Activated T-helper 1 cell treated with anti-CD3 and anti-CD28 coated beads, Interleukin-12 subunit alpha, Interleukin-12 subunit beta, Interleukin-2, Interleukin-4 antibody, amounts not matched to agents 30 ng/mL and 10 ng/mL and 1 ng/mL, durations not matched to agents 14 hours and 24 hours and 36 hours (primary cell): ENCODE data around the gene IL36A. TPM values are rescaled to one million over a fixed set of nuclear protein-coding genes. Genes with fewer than 3 reads are reported as not detected.

Experiments
- DNase-seq: peaks from one replicate; pipeline ENCODE4 v3.0.0; 2021; ENCODE audit warnings: low spot score
- H3K27ac Mint-ChIP-seq: one replicate; pipeline ENCODE4 v1.8.0; 2021; ENCODE audit warnings: mild to moderate bottlenecking, mixed read lengths
- H3K27me3 Mint-ChIP-seq: one replicate; pipeline ENCODE4 v1.8.0; 2022; ENCODE audit warnings: mild to moderate bottlenecking, moderate library complexity, mixed read lengths; ENCODE audit not compliant: insufficient read depth
- H3K36me3 Mint-ChIP-seq: one replicate; pipeline ENCODE4 v1.8.0; 2021; ENCODE audit warnings: low read depth, mixed read lengths
- H3K4me1 Mint-ChIP-seq: one replicate; pipeline ENCODE4 v1.8.0; 2021; ENCODE audit warnings: low read depth, mixed read lengths
- H3K4me3 Mint-ChIP-seq: one replicate; pipeline ENCODE4 v1.8.0; 2021; ENCODE audit warnings: mild to moderate bottlenecking, moderate library complexity, mixed read lengths
- H3K9me3 Mint-ChIP-seq: one replicate; pipeline ENCODE4 v1.8.0; 2021; ENCODE audit warnings: mixed read lengths
- intact Hi-C: fragments of 100-400 bp; cut with micrococcal nuclease; formaldehyde crosslinking; loops from one replicate; pipeline ENCODE4 v1.15.1; 2024
- total RNA-seq: library from RNA; stranded (reverse); gene quantifications from 2 replicates; pipeline ENCODE4 v1.2.3, GENCODE V29; 2022

IL36A gene
- total RNA-seq, 1 donor from 2014 or later = not detected

DNA sequence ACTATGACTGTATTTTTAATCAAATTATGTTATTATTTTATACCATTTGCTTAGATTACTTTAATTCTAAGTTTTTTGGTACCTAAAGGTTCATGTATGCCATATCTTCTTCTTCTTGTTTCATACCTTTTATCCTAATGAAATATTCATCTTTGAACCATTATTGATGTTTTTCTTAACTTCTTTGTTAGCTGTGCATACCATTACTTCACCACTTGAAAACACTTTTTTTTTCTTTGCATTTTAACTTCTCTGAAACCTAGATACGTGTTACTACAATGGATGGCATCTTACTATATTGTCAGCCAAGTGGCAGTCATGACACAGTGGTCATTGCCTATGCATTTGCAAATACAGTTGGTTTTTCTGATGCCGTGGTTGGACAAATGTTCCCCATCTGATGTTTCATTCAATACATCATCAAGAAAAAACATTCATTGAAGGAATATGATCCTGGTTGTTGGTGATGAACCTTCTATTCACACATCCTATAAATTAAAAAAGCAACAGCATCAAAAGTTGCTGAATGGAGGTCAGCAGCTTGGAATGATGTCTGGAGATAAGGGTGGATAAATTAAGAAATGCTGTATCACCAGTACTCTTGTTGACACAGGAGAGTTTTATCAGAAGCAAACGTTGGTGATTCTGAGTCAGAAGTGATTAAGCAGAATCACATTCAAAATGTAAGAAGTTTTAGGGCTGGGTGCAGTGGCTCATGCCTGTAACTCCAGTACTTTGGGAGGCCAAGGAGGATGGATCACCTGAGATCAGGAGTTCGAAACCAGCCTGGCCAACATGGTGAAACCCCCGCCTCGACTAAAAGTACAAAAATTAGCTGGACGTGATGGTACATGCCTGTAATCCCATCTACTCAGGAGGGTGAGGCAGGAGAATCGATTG is 7.4 kb downstream of the IL36A start:
- DNase-seq = no peak
- peaks cover 6% of the 10 kb centered on the region for H3K4me1 Mint-ChIP-seq
- H3K4me3 Mint-ChIP-seq = no peak overlapping the region
- intact Hi-C loops = no loop called here
- H3K27me3 Mint-ChIP-seq = peaks cover 17% of the 10 kb centered on the region
- peaks cover 5% of the 10 kb centered on the region for H3K9me3 Mint-ChIP-seq
- H3K36me3 Mint-ChIP-seq = no peaks in the 10 kb centered on the region
- no peak overlapping the region for H3K27ac Mint-ChIP-seq

GRCh38 chr2:113013336-113013661 is 8.0 kb downstream of the IL36A start:
- Mint-ChIP-seq H3K36me3 (no peaks in the 10 kb centered on the region), H3K4me1 (peaks cover 6% of the 10 kb centered on the region), H3K27ac (no peak overlapping the region), H3K4me3 (no peak overlapping the region), H3K27me3 (peaks cover 23% of the 10 kb centered on the region), H3K9me3 (peaks cover 6% of the 10 kb centered on the region)
- intact Hi-C loops = no loop called here
- DNase-seq = no peak

DNA sequence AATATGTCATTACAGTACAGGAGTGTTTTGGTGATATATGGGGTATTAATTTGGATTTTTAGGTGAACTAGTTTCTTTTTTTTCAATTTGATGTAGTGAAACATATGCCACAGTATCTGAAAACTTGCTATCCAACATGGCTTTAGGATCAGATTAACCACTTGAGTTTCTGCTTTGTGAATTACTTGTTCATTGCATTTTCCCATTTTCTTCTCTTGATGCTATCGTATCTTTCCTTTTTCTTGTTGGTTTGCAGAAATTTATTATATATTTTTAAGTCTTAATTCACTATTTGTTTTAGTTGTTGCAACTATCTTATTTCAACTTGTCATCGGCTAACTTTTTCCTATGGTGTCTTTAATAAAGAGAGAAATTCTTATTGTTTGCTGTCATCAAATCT is 8.8 kb downstream of the IL36A start:
- Mint-ChIP-seq H3K9me3 (peaks cover 13% of the 10 kb centered on the region), H3K27ac (no peak overlapping the region), H3K36me3 (no peaks in the 10 kb centered on the region), H3K27me3 (peaks cover 23% of the 10 kb centered on the region), H3K4me1 (peaks cover 6% of the 10 kb centered on the region), H3K4me3 (no peak overlapping the region)
- intact Hi-C loops = no loop called here
- no peak for DNase-seq

DNA sequence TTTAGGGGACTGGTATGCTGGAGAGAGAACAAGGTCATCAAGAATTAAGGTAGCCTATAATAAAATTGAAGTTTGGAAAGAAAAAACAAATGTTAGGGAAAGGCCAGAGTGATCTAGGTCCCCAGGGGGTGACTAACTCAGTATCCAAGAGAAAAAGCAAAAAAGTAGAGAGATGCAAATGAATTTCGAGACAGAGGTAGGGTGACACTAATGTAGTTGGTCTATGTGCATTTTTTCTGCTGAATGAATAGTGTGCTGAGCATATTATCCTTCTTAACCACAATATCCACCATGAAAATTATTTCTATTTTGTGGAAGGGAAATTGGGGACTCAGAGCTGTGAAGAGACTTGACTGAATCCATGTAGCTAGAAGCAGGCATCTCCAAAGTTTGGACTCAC is 9.8 kb downstream of the IL36A start:
- H3K27ac Mint-ChIP-seq = no peak overlapping the region

DNA sequence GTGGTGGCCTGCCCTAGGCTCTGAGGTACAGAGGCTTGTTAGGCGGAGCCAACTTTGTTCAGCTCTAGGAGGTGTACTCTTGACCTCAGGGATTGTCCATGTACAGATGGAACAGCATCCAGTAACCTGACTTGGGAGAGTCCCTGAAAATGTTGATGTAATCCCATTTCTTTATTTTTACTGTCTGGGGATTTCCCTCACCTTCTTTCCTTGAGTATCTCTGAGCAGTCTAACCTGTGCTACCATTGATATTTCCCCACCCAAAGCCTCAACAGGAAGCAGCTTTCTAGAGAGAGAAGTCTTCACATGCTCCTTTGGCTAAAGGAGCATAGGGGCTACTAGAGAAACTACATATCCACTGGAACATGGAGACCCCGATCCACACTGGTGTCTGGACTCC is 10.4 kb downstream of the IL36A start:
- no peak overlapping the region for H3K27ac Mint-ChIP-seq
- intact Hi-C loops = loop anchor here (1.0 kb wide), 1 partner anchor 15 kb away; no protein-coding TSS in a partner anchor
- peaks cover 6% of the 10 kb centered on the region for H3K4me1 Mint-ChIP-seq
- no peak for DNase-seq
- no peak overlapping the region for H3K4me3 Mint-ChIP-seq
- H3K36me3 Mint-ChIP-seq = no peaks in the 10 kb centered on the region
- peaks cover 19% of the 10 kb centered on the region for H3K27me3 Mint-ChIP-seq
- peaks cover 14% of the 10 kb centered on the region for H3K9me3 Mint-ChIP-seq

More for the DNA sequence above, 9.8 kb downstream of the IL36A start:
- Mint-ChIP-seq H3K27me3 (peaks cover 21% of the 10 kb centered on the region), H3K36me3 (no peaks in the 10 kb centered on the region), H3K9me3 (peaks cover 14% of the 10 kb centered on the region), H3K4me3 (no peak overlapping the region), H3K4me1 (peaks cover 6% of the 10 kb centered on the region)
- DNase-seq = no peak
- intact Hi-C loops = loop anchor here (1.0 kb wide), 1 partner anchor 15 kb away; no protein-coding TSS in a partner anchor

- peaks cover 14% of the 10 kb centered on the region for H3K9me3 Mint-ChIP-seq
- DNase-seq = no peak
- H3K4me3 Mint-ChIP-seq = no peak overlapping the region
- H3K27ac Mint-ChIP-seq = no peak overlapping the region
- intact Hi-C loops = no loop called here
- H3K27me3 Mint-ChIP-seq = peaks cover 19% of the 10 kb centered on the region
- no peaks in the 10 kb centered on the region for H3K36me3 Mint-ChIP-seq
- no peaks in the 10 kb centered on the region for H3K4me1 Mint-ChIP-seq
Measured at GRCh38 chr2:113018509-113018908, 13.2 kb downstream of the IL36A start.

GRCh38 chr2:113021312-113021711 is 16.1 kb downstream of the IL36A start:
- no peak for DNase-seq
- Mint-ChIP-seq H3K27me3 (peaks cover 35% of the 10 kb centered on the region), H3K4me3 (no peak overlapping the region), H3K36me3 (no peaks in the 10 kb centered on the region), H3K27ac (no peak overlapping the region), H3K9me3 (peaks cover 14% of the 10 kb centered on the region), H3K4me1 (no peaks in the 10 kb centered on the region)
- intact Hi-C loops = no loop called here

- Mint-ChIP-seq H3K9me3 (no peaks in the 10 kb centered on the region), H3K4me3 (no peak overlapping the region), H3K4me1 (no peaks in the 10 kb centered on the region), H3K27me3 (peaks cover 47% of the 10 kb centered on the region), H3K27ac (no peak overlapping the region), H3K36me3 (no peaks in the 10 kb centered on the region)
- intact Hi-C loops = no loop called here
- no peak for DNase-seq
Measured at GRCh38 chr2:113024764-113025163, 19.5 kb downstream of the IL36A start.

- no peaks in the 10 kb centered on the region for H3K9me3 Mint-ChIP-seq
- H3K27ac Mint-ChIP-seq = no peak overlapping the region
- H3K4me1 Mint-ChIP-seq = no peaks in the 10 kb centered on the region
- no peaks in the 10 kb centered on the region for H3K36me3 Mint-ChIP-seq
- intact Hi-C loops = no loop called here
- no peak for DNase-seq
- peaks cover 54% of the 10 kb centered on the region for H3K27me3 Mint-ChIP-seq
- H3K4me3 Mint-ChIP-seq = no peak overlapping the region
Measured at GRCh38 chr2:113025737-113026136, 20.5 kb downstream of the IL36A start.

DNA sequence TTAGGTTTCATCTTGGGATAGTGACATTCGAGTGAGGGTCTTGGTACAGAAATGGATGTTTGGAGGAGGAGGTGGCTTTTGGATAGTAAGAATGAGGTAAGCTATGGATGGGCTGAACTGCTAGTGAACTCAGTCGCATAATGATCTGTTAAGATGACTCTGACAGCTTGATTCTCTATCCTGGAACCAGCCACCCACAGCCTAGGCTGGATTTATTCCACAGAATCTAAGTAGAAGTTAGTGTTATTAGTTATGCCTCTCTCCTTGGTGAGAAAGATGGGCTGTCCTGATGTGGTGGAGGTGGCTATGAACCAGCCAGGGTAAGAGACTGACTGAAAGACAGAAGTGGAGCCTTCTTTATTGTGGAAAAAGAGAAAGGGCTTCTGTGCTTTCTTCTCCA is 22.4 kb downstream of the IL36A start:
- no peaks in the 10 kb centered on the region for H3K36me3 Mint-ChIP-seq
- intact Hi-C loops = no loop called here
- no peak overlapping the region for H3K27ac Mint-ChIP-seq
- H3K9me3 Mint-ChIP-seq = no peaks in the 10 kb centered on the region
- no peak for DNase-seq
- H3K27me3 Mint-ChIP-seq = peaks cover 54% of the 10 kb centered on the region
- H3K4me3 Mint-ChIP-seq = no peak overlapping the region
- H3K4me1 Mint-ChIP-seq = no peaks in the 10 kb centered on the region

- H3K4me3 Mint-ChIP-seq = no peak overlapping the region
- no peaks in the 10 kb centered on the region for H3K4me1 Mint-ChIP-seq
- H3K36me3 Mint-ChIP-seq = no peaks in the 10 kb centered on the region
- H3K9me3 Mint-ChIP-seq = no peaks in the 10 kb centered on the region
- DNase-seq = no peak
- H3K27me3 Mint-ChIP-seq = peaks cover 54% of the 10 kb centered on the region
- H3K27ac Mint-ChIP-seq = no peak overlapping the region
- intact Hi-C loops = no loop called here
Measured at GRCh38 chr2:113028112-113028511, 22.9 kb downstream of the IL36A start.

GRCh38 chr2:113032737-113033136 is 27.5 kb downstream of the IL36A start:
- no peak overlapping the region for H3K27ac Mint-ChIP-seq
- DNase-seq = no peak
- peaks cover 26% of the 10 kb centered on the region for H3K27me3 Mint-ChIP-seq
- no peaks in the 10 kb centered on the region for H3K9me3 Mint-ChIP-seq
- H3K36me3 Mint-ChIP-seq = no peaks in the 10 kb centered on the region
- no peaks in the 10 kb centered on the region for H3K4me1 Mint-ChIP-seq
- intact Hi-C loops = no loop called here
- H3K4me3 Mint-ChIP-seq = no peak overlapping the region

DNA sequence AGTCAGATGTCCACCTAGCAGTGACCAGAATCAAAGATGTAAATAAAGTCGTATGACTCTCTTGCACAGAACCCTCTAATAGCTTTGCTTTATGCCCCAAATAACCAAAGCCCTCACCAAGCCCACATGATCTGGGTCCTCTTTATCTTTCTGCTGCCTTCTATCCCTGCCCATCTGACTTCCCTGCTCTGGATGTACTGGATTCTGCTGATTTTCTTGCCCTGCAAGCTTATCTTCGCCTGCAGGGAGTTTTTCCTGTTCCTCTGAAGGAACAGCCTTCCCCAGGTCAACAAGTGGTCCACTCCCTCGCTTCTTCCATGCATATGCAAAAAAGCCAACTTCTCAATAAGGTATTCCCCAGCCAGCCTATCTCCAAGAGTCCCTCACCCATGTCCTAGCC is 28.8 kb downstream of the IL36A start:
- no peaks in the 10 kb centered on the region for H3K4me1 Mint-ChIP-seq
- H3K4me3 Mint-ChIP-seq = no peak overlapping the region
- H3K36me3 Mint-ChIP-seq = no peaks in the 10 kb centered on the region
- H3K27ac Mint-ChIP-seq = no peak overlapping the region
- H3K9me3 Mint-ChIP-seq = no peaks in the 10 kb centered on the region
- intact Hi-C loops = no loop called here
- peaks cover 19% of the 10 kb centered on the region for H3K27me3 Mint-ChIP-seq
- DNase-seq = no peak
